Measurements from ENCODE around the gene ARFGAP3.

ARFGAP3 gene

GRCh38 chr22:42889304-42889703 is 32.2 kb upstream of the ARFGAP3 start:
- Mint-ChIP-seq H3K36me3 (ENCODE audit: low read depth) (peaks cover 8% of the 10 kb centered on the region), H3K27me3 (no peaks in the 10 kb centered on the region), H3K9me3 (no peaks in the 10 kb centered on the region), H3K4me3 (no peak overlapping the region), H3K4me1 (ENCODE audit: low read depth) (peaks cover 21% of the 10 kb centered on the region), H3K27ac (peak overlapping the region; percentile 12)

GRCh38 chr22:42887523-42888507 is 30.7 kb upstream of the ARFGAP3 start:
- Mint-ChIP-seq H3K9me3 (no peaks in the 10 kb centered on the region), H3K27ac (no peak overlapping the region), H3K4me3 (no peak overlapping the region), H3K27me3 (no peaks in the 10 kb centered on the region), H3K4me1 (ENCODE audit: low read depth) (peaks cover 15% of the 10 kb centered on the region), H3K36me3 (ENCODE audit: low read depth) (peaks cover 9% of the 10 kb centered on the region)

GRCh38 chr22:42887120-42887519 is 30.0 kb upstream of the ARFGAP3 start:
- H3K36me3 Mint-ChIP-seq (ENCODE audit: low read depth), result peaks cover 9% of the 10 kb centered on the region
- H3K27ac Mint-ChIP-seq, result no peak overlapping the region
- H3K9me3 Mint-ChIP-seq, result no peaks in the 10 kb centered on the region
- no peaks in the 10 kb centered on the region for H3K27me3 Mint-ChIP-seq
- H3K4me3 Mint-ChIP-seq, result no peak overlapping the region
- H3K4me1 Mint-ChIP-seq (ENCODE audit: low read depth), result peaks cover 15% of the 10 kb centered on the region

GRCh38 chr22:42885446-42885845 is 28.4 kb upstream of the ARFGAP3 start:
- peaks cover 9% of the 10 kb centered on the region for H3K36me3 Mint-ChIP-seq (ENCODE audit: low read depth)
- H3K9me3 Mint-ChIP-seq, result no peaks in the 10 kb centered on the region
- H3K4me1 Mint-ChIP-seq (ENCODE audit: low read depth), result peaks cover 13% of the 10 kb centered on the region
- no peak overlapping the region for H3K4me3 Mint-ChIP-seq
- H3K27ac Mint-ChIP-seq, result no peak overlapping the region
- no peaks in the 10 kb centered on the region for H3K27me3 Mint-ChIP-seq

GRCh38 chr22:42884616-42885375 is 27.7 kb upstream of the ARFGAP3 start:
- Mint-ChIP-seq H3K4me3 (no peak overlapping the region), H3K4me1 (ENCODE audit: low read depth) (peaks cover 13% of the 10 kb centered on the region), H3K36me3 (ENCODE audit: low read depth) (peaks cover 12% of the 10 kb centered on the region), H3K27ac (no peak overlapping the region), H3K27me3 (no peaks in the 10 kb centered on the region), H3K9me3 (no peaks in the 10 kb centered on the region)

GRCh38 chr22:42883970-42884369 is 26.9 kb upstream of the ARFGAP3 start:
- Mint-ChIP-seq H3K27me3 (no peaks in the 10 kb centered on the region), H3K27ac (no peak overlapping the region), H3K9me3 (no peaks in the 10 kb centered on the region), H3K36me3 (ENCODE audit: low read depth) (peaks cover 15% of the 10 kb centered on the region), H3K4me3 (no peak overlapping the region), H3K4me1 (ENCODE audit: low read depth) (peaks cover 5% of the 10 kb centered on the region)

- Mint-ChIP-seq H3K4me3 (no peak overlapping the region), H3K27me3 (no peaks in the 10 kb centered on the region), H3K4me1 (ENCODE audit: low read depth) (no peaks in the 10 kb centered on the region), H3K9me3 (no peaks in the 10 kb centered on the region), H3K27ac (no peak overlapping the region), H3K36me3 (ENCODE audit: low read depth) (peaks cover 21% of the 10 kb centered on the region)
Measured at GRCh38 chr22:42883121-42883520, 26.0 kb upstream of the ARFGAP3 start.

- H3K36me3 Mint-ChIP-seq (ENCODE audit: low read depth), result peaks cover 21% of the 10 kb centered on the region
- H3K27ac Mint-ChIP-seq, result no peak overlapping the region
- no peaks in the 10 kb centered on the region for H3K27me3 Mint-ChIP-seq
- no peaks in the 10 kb centered on the region for H3K9me3 Mint-ChIP-seq
- no peak overlapping the region for H3K4me3 Mint-ChIP-seq
- H3K4me1 Mint-ChIP-seq (ENCODE audit: low read depth), result no peaks in the 10 kb centered on the region
Measured at GRCh38 chr22:42881982-42882656, 25.0 kb upstream of the ARFGAP3 start.

GRCh38 chr22:42881298-42881697 is 24.2 kb upstream of the ARFGAP3 start:
- no peaks in the 10 kb centered on the region for H3K4me1 Mint-ChIP-seq (ENCODE audit: low read depth)
- H3K4me3 Mint-ChIP-seq, result no peak overlapping the region
- H3K9me3 Mint-ChIP-seq, result no peaks in the 10 kb centered on the region
- H3K27ac Mint-ChIP-seq, result no peak overlapping the region
- peaks cover 21% of the 10 kb centered on the region for H3K36me3 Mint-ChIP-seq (ENCODE audit: low read depth)
- no peaks in the 10 kb centered on the region for H3K27me3 Mint-ChIP-seq

GRCh38 chr22:42880815-42881214 is 23.7 kb upstream of the ARFGAP3 start:
- Mint-ChIP-seq H3K4me1 (ENCODE audit: low read depth) (no peaks in the 10 kb centered on the region), H3K9me3 (no peaks in the 10 kb centered on the region), H3K4me3 (no peak overlapping the region), H3K36me3 (ENCODE audit: low read depth) (peaks cover 23% of the 10 kb centered on the region), H3K27ac (no peak overlapping the region), H3K27me3 (no peaks in the 10 kb centered on the region)

- Mint-ChIP-seq H3K4me1 (ENCODE audit: low read depth) (no peaks in the 10 kb centered on the region), H3K27me3 (no peaks in the 10 kb centered on the region)
Measured at GRCh38 chr22:42879371-42880021, 22.4 kb upstream of the ARFGAP3 start.

GRCh38 chr22:42878561-42879305 is 21.7 kb upstream of the ARFGAP3 start:
- Mint-ChIP-seq H3K9me3 (no peaks in the 10 kb centered on the region), H3K27me3 (no peaks in the 10 kb centered on the region), H3K4me1 (ENCODE audit: low read depth) (no peaks in the 10 kb centered on the region), H3K36me3 (ENCODE audit: low read depth) (peaks cover 16% of the 10 kb centered on the region), H3K27ac (no peak overlapping the region), H3K4me3 (no peak overlapping the region)

More at GRCh38 chr22:42879371-42880021, 22.4 kb upstream of the ARFGAP3 start:
- no peak overlapping the region for H3K4me3 Mint-ChIP-seq
- peaks cover 18% of the 10 kb centered on the region for H3K36me3 Mint-ChIP-seq (ENCODE audit: low read depth)
- no peaks in the 10 kb centered on the region for H3K9me3 Mint-ChIP-seq
- no peak overlapping the region for H3K27ac Mint-ChIP-seq

- no peak overlapping the region for H3K4me3 Mint-ChIP-seq
- H3K27me3 Mint-ChIP-seq, result no peaks in the 10 kb centered on the region
- peaks cover 22% of the 10 kb centered on the region for H3K36me3 Mint-ChIP-seq (ENCODE audit: low read depth)
- H3K4me1 Mint-ChIP-seq (ENCODE audit: low read depth), result no peaks in the 10 kb centered on the region
- H3K27ac Mint-ChIP-seq, result no peak overlapping the region
- H3K9me3 Mint-ChIP-seq, result no peaks in the 10 kb centered on the region
Measured at GRCh38 chr22:42877597-42878340, 20.7 kb upstream of the ARFGAP3 start.

Data from stimulated activated naive CD8-positive, alpha-beta T cell treated with anti-CD3 and anti-CD28 coated beads, Interleukin-15, Interleukin-2, amounts not matched to agents 100 ng/mL and 50 ng/mL, for 24 hours (primary cell).